NCI-H524 treated with DMSO at 0.1 percent for 48 hours (cell line): ENCODE measurements around the gene KIF1A.

Source experiments
- DNase-seq: peaks from one replicate; lab custom pipeline; 2025; lab: John Stamatoyannopoulos, UW

Gene KIF1A

DNA sequence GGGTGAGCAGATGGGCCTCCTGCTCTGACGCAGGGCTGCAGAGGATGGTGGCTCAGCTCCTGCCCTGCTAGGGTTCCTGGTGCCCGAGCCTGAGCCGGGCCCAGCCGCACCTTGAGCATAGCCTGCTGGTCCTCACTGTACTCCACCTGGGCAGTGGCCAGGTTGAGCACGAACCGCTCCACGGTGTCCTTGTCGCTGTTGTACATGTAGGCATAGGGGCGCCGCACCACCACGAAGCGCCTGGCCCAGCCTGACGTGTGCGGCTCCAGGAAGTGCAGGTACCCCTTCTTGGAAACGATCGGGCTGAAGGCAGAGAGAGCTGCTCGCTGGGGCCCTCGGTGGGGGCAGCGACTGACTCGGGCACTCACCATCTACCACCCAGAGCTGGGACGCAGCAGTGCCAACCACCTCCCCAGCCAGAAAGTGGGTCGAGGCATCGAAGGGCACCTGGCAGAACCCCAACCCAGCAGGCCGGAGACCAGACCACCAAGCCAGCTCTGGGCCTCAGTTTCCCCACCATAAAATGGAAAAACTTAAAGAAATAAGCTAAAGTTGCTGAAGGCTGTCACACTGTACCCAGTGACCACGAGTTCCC, 101.0 kb downstream of the KIF1A start:
- DNase-seq, result no peak

DNA sequence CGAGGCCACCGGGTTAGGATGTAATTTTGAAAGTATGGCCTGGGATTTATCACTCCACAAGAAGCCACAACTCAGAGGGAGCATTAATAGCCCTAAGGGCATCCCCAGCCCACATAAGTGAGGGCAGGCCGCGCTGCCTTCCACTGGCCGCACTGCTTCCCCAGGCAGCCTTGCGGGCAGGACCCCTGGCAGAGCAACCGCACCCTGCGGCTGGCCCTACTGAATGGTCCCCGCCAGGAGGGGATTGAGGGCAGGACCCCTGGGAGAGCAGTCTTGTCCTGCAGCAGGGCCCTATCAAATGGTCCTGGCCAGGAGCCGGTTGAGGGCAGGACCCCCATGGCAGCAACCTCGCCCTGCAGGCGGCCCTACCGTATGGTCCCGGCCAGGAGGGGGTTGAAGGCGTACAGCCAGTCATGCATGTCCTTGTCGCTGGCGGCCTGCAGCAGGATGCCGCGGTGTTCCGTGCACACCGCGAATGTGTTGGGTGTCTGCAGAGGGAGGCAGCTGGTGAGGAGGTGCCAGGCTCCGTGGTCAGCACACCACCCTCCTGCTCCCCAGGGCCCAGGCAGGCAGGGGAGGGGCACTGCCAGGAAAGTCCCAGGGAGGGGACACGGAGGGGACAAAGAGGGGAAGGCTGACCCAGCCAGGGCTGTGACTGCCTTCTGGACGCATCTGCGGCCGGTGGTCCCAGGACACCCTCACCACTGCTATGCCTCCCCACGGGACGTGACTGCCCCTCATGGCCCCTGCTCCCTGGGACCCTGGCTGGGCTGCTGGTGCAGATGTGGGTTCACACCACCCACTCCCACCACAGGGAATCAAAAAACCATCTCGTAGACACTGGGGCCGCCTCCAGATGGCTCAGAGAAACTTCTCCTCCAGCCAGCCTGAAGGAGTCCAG, 102.1 kb downstream of the KIF1A start:
- DNase-seq, result no peak

DNA sequence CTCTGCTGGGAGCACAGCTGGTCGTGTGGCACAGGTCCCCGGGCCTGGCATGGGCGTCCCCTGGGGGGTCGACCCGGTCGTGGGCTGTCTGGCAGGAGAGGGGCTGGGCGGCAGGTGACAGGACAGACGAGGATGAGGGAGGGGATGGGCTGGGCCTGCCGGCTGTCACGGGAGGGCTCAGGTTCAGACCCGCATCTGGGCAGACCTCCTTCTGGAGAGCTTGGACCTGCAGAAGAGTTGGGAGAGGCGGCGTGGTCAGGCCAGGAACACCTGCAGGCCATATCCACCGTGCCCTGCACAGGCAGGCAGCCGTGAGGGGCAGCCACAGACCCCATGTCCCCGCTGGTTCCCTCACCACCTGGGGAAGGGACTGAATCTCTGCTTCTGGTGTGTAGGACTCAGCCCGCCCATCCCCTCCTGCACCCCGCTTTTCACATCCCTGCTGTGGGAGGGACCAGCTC, 102.8 kb downstream of the KIF1A start:
- no peak for DNase-seq

DNA sequence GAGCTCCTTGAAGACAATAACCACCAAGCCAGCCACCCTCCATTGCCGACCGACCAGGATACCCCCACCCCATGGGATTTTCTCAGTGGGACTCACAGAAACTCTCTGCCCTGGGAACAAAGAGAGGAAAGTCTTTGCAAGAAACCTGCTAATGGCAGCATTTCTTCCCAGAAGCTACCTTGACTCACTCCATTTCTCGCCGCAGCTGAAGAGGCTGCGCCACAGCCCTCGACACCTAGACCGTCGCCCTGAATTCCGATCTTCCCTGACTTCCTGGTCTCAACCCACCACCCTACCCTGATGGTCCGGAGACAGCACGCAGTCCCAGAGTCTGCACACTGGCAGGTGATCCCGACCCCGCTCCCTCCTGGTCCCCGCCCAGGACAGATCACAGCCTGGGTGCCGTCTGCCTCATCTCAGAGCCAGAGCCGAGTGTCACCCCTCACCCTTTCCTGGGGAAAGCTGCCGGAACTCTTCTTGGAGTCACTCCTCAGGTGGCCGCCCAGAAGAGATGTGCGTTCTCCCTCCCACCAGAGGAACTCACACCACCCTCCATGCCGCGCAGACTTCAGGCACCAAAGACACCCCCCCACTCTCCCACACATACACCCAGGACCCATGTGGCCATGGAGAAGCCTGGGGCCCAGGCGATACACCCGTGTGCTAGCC, 103.8 kb downstream of the KIF1A start:
- DNase-seq, result no peak

DNA sequence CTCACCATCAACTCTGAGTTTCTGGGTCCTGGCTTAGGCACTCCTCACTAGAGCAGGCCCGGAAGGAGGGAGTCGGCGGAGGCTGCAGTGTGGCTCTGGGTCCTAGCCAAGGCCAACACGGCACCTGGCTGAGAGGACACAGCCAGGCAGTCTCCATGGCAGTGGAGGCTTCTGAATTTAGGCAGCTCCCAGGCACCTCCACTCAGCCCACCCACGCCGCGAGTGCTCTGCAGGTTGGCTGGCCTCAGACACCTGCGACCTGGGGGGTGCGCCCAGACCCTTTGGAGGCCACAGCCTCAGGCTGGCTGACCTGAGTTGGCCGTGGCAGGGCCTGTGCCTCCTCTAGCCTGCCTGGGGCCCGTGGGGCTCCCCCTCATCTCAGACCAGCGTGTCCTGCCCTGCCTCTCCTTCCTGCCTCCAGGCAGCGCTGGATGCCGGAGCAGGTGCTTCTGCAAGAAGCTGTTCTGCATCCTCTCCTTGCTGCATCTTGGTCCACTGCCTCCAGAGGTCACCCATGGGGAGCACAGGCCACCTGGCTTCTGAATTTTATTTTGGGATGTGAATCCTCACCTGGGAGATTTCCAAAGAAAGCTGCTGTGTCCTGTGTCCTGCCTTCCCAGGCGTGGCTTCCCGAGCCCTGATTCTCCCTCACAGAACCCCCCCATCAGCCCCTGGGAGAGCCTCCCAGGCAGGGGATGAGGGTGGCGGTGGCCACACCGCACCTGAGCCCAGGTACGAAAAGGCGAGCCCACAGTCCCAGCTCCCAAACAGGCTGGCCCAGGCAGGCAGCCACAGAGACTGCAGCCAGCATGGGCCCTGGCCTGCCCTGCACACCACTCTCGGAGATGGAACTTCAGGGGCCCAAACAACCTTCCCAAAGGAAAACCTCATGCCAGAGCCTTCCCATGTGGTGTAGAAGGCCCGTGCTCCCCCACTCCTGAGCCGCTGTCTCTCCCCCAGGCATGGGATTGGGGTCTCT, 105.0 kb downstream of the KIF1A start:
- DNase-seq, result no peak

DNA sequence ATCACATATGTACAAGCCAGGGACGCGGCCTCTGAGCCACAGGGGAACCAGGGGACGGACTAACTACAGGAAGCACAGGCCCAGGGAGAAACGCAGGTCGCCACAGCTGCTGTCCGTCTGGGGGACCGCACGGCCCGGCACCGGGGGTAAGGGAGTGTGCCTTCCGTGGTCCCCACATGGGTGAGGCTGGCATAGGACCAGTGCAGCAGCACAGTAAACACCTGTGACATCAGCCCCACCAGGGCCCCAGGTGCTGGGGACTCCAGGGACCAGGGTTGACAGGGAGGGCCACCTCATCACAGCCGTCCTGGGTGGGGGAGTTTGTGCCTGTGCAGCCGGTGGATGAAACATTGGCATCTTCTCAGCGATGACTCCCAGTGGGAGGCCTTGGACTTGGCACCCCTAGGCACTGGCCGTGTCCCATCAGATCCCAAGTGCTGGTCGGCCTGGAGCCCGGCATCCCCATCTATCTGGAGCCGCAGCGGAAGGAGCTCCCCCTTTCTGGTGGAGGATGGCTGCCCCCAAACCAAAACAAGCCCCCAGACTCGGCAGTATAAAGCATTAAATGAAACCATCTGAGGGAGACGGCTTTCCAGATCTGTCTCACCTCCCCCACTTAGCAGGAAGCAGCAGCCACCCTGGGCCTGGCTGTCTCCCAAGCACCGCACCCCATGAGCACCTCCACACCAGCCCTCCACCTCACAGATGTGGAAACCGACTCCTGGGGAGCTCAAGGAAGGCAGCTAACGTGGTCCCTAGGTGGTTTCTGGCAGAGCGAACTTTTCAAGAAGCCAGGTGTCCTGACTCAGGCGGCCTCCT, 105.9 kb downstream of the KIF1A start:
- no peak for DNase-seq

DNA sequence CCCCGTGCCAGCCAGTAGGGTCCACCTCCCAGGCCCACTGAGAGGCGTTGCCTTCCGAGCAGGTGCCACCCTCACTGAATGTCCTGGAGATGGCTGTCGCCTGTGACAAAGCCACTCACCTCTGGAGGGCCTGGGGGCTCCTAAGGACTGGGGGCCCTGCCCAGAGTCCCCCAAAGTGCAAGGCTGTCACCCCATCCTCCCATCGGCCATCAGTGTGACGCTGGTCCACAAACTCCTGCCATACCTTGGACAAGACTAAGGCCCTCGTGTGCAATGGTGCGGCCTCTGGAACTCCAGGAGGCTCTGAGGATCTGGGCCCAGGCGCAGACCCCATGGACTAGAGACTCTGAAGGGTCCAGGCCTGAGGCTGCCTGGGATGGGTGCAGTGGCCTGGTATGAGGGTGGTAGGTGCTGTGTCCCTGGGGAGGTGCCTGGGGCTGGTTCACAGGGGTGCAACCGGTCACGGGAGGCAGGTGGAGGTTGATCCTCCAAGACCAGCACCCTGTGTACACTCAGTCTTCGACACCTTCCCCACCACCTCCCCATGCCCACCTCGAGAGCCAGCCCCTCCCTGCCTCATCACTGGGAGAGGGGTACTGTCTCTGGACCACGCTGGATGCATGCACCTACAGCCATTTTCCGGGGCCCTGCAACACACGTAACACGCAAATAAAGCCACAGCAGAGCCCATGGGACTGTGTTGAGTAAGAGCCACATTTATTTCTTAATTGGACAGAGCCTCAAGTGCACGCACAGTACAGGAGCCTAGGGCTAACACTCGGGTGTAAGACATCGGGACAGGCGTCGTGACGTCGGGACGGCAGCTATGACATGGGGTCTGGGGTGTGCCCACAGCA, 106.7 kb downstream of the KIF1A start:
- no peak for DNase-seq

DNA sequence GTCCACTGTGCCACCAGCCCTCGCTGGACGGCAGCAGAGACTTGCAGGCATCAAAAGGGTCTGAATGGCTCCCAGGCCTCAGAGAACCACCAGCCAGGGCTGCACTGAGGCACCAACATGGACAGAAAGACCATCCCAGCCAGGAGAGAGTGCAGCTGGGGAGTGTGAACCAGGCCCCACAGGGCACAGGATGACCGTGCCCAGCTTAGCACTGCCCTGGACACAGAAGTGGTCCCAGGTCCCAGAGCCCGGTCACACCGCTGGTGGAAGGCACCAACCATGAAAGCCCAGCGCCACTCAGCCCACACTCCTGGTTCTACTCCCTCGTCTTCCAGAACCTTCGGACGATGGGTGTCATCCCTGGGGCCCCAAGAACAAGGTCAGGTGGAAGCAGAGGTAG, 107.9 kb downstream of the KIF1A start:
- no peak for DNase-seq

DNA sequence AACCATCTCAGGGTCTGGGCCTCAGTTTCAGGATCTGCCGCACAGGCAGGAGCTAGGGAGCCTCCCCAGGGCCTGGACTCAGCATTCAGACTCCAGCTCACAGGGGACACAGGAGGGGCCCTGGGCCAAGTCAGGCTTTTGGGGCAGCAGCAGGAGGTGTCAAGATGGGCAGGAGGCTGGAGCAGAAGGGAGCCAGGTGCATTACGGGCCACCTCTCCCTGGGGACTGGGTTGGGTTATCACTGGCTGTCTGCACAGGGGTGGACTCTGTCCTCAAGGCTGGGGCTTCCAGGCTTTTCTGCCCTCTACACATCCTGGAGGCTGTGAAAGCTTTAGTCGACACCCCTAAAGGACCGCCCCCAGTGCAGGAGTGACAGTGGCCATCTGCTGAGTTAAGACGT, 108.3 kb downstream of the KIF1A start:
- no peak for DNase-seq

DNA sequence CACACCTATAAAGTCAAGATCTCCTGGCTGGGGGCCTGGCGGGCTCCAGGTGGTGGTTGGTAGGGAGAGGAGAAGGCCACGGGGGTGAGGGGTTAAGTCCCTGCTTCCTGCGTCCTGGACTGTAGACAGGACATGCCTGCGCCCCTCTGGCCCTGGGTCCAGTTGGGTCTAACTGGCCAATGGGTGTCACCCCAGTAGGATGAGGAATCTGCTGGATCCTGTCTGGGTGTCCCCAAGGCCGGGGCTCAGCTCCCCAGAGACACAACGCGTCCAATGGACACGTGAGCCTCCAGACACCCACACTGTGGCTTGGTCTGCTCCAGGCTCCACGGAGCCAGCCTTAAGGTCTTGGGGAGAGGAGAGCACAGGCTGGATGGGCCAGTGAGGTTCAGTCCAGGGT, 108.7 kb downstream of the KIF1A start:
- DNase-seq, result no peak

DNA sequence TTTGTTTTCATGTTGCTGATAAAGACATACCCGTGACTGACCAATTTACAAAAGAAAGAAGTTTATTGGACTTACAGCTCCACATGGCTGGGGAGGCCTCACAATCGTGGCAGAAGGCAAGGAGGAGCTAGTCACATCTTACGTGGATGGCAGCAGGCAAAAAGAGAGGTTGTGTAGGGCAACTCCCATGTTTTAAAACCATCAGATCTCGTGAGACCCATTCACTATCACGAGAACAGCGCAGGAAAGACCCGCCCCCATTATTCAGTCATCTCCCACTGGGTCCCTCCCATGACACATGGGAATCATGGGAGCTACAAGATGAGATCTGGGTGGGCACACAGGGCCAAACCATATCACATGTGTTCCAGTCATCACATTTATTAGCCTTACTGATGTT, 111.6 kb downstream of the KIF1A start:
- no peak for DNase-seq

DNA sequence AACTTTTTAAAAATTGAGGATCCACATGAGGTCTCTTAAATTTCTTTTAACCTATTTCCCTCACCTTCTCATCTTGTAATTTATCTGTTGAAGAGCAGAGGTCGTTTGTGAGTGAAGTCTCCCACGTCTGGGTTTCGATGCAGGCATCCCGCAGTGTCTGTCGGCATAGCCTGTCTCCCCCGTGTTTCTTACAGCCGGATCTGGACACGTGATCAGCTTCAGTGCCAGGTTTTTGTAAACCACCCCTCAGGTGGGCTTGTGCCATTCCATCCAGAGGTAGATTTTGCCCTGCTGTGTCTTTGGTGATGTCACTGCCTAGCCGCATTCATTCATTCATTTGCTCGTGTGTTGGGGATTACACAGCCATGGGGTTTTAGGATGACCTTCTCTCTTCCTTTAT, 112.2 kb downstream of the KIF1A start:
- DNase-seq, result no peak

DNA sequence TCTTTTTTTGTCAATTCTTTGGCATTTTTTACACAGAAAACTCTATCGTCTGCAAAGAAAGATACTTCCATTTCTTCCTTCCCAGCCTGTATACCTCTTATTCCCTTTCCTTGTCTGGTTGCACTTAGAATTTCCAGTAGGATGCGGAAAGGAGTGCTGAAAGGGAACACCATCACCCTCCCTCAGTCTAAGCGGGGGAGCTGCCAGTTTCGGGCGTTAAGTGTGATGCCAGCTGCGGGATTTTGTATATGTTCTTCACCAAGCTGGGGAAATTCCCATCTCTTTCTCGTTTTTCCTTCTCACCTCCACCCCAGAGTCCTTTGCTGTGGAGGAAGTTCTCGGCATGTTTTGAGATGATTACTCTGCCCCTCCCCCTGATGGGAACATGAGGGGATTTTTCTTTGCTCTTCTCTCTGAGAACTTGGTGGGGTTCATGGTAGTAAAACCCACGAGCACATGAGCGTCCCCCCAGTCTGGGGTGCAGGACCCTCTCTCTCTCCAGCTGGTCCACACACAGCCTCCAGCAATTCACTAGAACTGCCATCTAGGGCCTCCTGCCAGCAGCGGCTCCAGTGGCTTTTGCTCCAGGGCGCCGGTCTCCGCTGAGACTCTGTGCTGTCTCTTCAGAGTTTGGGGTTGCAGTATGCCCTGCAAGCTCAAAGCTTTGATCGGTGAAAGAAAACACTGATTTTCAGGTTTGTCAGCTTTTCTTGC, 112.8 kb downstream of the KIF1A start:
- DNase-seq, result no peak

DNA sequence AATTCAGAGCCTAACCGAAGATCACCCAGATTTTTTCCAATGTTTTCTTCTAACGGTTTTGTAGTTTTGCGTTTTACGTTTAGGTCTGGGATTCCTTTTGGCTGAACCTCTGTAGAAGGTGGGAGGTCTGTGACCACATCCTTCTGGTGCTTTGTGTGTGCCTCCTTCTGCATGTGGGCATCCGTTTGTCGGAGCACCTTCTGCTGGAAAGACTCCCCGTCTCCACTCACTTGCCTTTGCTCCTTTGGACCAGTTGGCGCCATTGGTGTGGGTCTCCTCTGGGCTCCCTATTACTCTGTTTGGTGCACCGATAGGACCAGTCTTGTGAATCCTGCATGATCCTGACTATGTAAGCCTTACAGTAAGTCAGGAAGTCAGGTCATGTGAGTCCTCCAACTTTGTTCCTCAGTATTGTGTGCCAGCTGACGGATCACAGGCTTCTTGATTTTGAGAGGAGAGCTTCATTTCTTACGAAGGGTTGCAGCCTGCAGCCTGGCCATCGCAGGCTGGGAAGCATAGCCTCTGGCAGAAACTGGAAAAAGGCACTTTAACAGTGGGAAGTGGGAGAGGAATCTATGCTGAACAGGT, 114.7 kb downstream of the KIF1A start:
- DNase-seq, result no peak

DNA sequence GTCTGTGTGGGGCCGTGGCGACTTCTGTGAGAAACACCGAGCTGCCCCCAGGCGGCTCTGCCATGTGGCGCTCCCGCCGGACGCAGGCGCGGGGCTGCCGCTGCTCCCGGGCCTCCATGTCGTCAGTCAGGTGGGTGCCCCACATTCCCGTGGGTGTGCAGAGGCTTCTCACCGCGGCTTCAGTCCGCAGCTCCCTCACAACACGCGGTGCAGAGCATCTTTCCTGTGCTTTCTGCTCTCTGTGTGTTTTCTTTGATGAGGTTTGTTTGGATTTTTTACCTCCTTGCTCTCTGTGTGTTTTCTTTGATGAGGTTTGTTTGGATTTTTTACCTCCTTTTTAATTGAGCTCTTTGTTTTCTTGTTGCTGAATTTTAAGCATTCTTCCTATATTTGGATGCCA, 115.4 kb downstream of the KIF1A start:
- no peak for DNase-seq

DNA sequence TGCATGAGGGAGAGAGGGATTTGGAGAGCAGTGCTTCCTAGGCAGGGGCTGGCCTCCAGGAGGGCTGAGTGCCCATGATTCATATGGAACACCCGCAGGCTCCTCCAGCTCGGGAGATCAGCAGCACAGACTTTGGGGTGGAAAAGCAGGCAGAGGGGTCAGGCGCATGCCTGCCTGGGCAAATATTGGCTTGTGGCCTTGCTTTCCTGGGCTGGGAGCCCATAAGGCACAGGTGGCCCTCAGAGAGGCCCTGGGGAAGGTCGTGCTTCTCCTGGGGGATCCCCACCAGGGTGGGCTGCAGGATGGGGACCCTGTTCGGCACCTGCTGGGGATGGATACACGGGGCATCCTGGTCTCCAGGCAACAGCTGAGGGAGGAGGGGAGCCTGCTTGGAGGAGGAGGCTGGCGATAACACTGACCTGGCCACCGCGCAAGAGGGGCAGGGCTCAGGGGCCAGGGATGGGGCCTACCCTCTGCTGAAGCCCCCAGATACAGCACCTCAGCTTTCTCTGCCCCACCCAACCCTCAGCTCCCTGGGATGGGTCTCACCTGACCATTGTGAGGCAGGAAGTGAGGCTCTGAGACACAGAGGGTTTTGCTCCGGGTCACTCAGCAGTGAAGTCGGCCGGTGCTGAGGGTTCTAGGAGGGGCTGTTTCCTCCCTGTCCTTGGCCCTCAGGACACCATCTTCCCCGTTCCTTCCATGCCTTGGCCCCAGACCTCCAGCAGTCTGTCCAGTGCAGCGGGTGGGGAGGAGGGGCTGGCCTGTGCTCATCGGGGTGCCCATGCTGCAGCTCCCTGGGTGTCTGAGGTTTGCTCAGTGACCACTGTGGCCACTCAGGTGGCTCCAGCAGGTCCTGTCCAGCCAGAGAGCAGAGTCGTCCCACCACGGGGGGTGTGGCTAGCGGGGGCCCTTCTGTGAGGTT, 116.3 kb downstream of the KIF1A start:
- DNase-seq, result no peak

DNA sequence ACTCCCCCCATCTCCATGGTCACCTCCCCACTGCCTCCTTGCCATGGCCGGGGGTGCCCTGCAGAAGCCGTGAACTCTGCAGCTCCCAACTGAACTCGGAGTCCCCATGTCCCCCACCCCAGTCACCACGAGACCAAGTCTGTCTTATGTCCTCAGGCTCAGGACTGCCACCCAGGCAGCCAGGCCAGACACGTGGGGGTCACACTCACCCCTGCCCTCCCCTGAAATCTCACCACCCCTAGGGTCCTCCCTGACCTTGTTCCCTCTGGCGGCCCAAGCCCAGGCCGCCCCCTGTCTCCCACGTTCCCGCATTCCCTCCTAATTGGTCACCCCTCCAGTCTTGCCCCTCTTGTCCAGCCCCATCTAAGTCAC, 117.4 kb downstream of the KIF1A start:
- DNase-seq, result no peak
